ENCODE data around the gene RTEL1. TPM values are rescaled to one million over a fixed set of nuclear protein-coding genes. Genes with fewer than 3 reads are reported as not detected.

RTEL1 gene
- total RNA-seq, 1 experiment from 2014 or later = 26.1 TPM

DNA sequence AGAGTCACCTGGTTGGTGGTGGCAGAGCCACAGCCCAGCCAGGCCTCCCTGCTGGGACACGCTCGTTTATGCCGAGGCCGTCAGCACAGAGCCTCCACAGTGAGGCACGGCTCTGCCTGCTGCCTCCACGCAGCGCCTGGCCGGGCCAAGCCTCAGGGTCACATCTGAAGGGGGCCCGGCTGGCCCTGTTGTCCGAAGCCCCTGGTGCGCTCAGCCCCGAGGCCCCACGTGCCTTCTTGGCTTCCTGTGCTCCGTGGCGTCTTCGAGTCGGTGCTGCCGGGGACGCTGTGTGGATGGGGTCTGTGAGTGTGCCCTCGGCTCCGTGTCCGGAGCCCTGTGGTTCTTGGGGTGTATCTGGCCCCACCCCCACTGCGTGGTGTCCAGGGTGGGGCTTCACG is 28.0 kb downstream of the RTEL1 start:
- ChIA-PET CTCF (interaction anchor here (0.7 kb wide), 1 partner anchor 22 kb away, joined by 3 read pairs; no protein-coding TSS in a partner anchor), POLR2A (no interaction called here)
- in situ Hi-C loops (cut with HindIII; ENCODE audit: low pct_unique_long_range_greater_than_20kb, low sequenced_read_pairs) = no loop called here
- no peak for ATAC-seq
- BruUV-seq (replicated peaks) = no TSS peak
- no peaks in the 10 kb centered on the region for H3K9me3 ChIP-seq (ENCODE audit: control insufficient read depth, insufficient read depth, low read depth, low read length)
- H3K27ac ChIP-seq (ENCODE audit: low read length) = peak overlapping the region; percentile 39; the same call in 1 of the 2 replicates
- no peak for DNase-seq (ENCODE audit: low read depth, low spot score)
- H3K36me3 ChIP-seq (ENCODE audit: control insufficient read depth, insufficient read depth, low read length) = no peaks in the 10 kb centered on the region
- TF ChIP-seq TCF7L2 (IDR thresholded peaks at IDR 0.05; ENCODE audit: low read depth, low read length) (no peak), POLR2AphosphoS5 (IDR thresholded peaks at IDR 0.05; ENCODE audit: low read depth, low read length) (no peak), SIN3A (IDR thresholded peaks at IDR 0.05; ENCODE audit: borderline replicate concordance, insufficient read depth, low read depth, low read length) (no peak)
- TF ChIP-seq, protein P1, sequence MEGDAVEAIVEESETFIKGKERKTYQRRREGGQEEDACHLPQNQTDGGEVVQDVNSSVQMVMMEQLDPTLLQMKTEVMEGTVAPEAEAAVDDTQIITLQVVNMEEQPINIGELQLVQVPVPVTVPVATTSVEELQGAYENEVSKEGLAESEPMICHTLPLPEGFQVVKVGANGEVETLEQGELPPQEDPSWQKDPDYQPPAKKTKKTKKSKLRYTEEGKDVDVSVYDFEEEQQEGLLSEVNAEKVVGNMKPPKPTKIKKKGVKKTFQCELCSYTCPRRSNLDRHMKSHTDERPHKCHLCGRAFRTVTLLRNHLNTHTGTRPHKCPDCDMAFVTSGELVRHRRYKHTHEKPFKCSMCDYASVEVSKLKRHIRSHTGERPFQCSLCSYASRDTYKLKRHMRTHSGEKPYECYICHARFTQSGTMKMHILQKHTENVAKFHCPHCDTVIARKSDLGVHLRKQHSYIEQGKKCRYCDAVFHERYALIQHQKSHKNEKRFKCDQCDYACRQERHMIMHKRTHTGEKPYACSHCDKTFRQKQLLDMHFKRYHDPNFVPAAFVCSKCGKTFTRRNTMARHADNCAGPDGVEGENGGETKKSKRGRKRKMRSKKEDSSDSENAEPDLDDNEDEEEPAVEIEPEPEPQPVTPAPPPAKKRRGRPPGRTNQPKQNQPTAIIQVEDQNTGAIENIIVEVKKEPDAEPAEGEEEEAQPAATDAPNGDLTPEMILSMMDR (IDR thresholded peaks at IDR 0.05) = no peak
- TF ChIP-seq, protein P2, sequence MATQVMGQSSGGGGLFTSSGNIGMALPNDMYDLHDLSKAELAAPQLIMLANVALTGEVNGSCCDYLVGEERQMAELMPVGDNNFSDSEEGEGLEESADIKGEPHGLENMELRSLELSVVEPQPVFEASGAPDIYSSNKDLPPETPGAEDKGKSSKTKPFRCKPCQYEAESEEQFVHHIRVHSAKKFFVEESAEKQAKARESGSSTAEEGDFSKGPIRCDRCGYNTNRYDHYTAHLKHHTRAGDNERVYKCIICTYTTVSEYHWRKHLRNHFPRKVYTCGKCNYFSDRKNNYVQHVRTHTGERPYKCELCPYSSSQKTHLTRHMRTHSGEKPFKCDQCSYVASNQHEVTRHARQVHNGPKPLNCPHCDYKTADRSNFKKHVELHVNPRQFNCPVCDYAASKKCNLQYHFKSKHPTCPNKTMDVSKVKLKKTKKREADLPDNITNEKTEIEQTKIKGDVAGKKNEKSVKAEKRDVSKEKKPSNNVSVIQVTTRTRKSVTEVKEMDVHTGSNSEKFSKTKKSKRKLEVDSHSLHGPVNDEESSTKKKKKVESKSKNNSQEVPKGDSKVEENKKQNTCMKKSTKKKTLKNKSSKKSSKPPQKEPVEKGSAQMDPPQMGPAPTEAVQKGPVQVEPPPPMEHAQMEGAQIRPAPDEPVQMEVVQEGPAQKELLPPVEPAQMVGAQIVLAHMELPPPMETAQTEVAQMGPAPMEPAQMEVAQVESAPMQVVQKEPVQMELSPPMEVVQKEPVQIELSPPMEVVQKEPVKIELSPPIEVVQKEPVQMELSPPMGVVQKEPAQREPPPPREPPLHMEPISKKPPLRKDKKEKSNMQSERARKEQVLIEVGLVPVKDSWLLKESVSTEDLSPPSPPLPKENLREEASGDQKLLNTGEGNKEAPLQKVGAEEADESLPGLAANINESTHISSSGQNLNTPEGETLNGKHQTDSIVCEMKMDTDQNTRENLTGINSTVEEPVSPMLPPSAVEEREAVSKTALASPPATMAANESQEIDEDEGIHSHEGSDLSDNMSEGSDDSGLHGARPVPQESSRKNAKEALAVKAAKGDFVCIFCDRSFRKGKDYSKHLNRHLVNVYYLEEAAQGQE (IDR thresholded peaks at IDR 0.05; ENCODE audit: insufficient read depth in 1 of 2, low read depth in 2 of 2, low read length in 1 of 2) = no peak
- no peak overlapping the region for H3K4me3 ChIP-seq (ENCODE audit: low read depth in 2 of 2, low read length in 2 of 2)
- H3K4me1 ChIP-seq (ENCODE audit: control insufficient read depth, insufficient read depth, low read length) = peaks cover 43% of the 10 kb centered on the region
- intact Hi-C loops (cut with micrococcal nuclease; ENCODE audit: unreplicated experiment) = no loop called here
- H3K27me3 ChIP-seq (ENCODE audit: control insufficient read depth, insufficient read depth, low read length) = no peaks in the 10 kb centered on the region

DNA sequence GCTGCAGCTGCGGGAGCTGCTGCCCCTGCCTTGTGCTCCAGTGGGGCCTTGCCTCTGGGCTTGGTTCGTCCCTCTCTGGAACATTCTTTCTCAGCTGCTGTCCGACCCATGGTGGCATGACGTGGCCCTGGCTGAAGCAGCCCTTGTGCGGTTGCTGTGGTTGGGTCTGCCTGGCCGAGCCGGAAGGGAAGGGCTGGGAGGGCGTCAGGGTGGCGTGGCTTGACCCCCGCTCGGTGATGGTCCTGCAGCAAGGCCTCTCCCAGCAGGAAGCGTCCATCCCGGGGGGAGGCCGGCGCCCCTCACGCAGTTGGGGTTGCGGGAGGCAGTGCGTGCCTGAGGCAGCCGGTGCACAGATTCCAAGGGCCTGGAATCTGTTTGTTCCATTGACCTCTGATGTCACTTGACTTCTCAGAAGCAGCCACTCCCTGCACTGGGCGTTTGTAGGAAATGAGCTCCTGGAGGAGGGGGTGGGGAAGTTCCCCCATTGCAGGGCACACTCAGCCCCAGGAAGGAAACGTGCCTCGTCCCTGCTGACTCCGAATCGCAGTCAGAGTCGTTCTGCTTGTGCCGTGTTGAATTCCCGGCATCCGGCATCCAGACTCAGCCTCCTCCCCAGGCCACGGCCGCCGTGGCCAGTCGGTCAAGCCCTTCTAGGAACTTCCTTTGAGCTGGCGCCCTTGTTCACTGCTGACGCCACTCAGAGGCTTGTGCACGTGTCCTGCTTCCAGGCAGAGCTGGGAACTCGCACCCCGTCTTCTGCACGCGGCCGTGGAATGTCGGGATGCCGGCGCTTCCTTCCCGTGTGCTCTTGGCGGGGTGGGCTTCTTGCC is 28.6 kb downstream of the RTEL1 start:
- Histone ChIP-seq H3K4me3 (ENCODE audit: low read depth in 2 of 2, low read length in 2 of 2) (no peak overlapping the region), H3K27ac (ENCODE audit: low read length) (peak overlapping the region; percentile 39; the same call in 1 of the 2 replicates), H3K9me3 (ENCODE audit: control insufficient read depth, insufficient read depth, low read depth, low read length) (no peaks in the 10 kb centered on the region), H3K36me3 (ENCODE audit: control insufficient read depth, insufficient read depth, low read length) (no peaks in the 10 kb centered on the region), H3K4me1 (ENCODE audit: control insufficient read depth, insufficient read depth, low read length) (peaks cover 43% of the 10 kb centered on the region), H3K27me3 (ENCODE audit: control insufficient read depth, insufficient read depth, low read length) (no peaks in the 10 kb centered on the region)
- intact Hi-C loops (cut with micrococcal nuclease; ENCODE audit: unreplicated experiment) = no loop called here
- no peak for ATAC-seq
- CTCF ChIA-PET = interaction anchor here (0.7 kb wide), 1 partner anchor 22 kb away, joined by 3 read pairs; no protein-coding TSS in a partner anchor
- TF ChIP-seq POLR2AphosphoS5 (IDR thresholded peaks at IDR 0.05; ENCODE audit: low read depth, low read length) = peak; percentile 22; the same call in 1 of the 2 replicates
- no peak for TF ChIP-seq TCF7L2 (IDR thresholded peaks at IDR 0.05; ENCODE audit: low read depth, low read length)
- no TSS peak for BruUV-seq (replicated peaks)
- in situ Hi-C loops (cut with HindIII; ENCODE audit: low pct_unique_long_range_greater_than_20kb, low sequenced_read_pairs) = no loop called here
- POLR2A ChIA-PET = interaction anchor here (0.6 kb wide), 1 partner anchor 45 kb away, joined by 3 read pairs; no protein-coding TSS in a partner anchor
- no peak for DNase-seq (ENCODE audit: low read depth, low spot score)

Measured in Panc1 (cell line).